ENCODE results near the gene ADAM12.

Gene ADAM12

GRCh38 chr10:126016156-126016805 lies 372.0 kb downstream of the ADAM12 start:
- TF ChIP-seq EZH2 (IDR thresholded peaks at IDR 0.05; ENCODE audit: borderline replicate concordance, low read depth, low read length, severe bottlenecking), result no peak
- no peak for TF ChIP-seq CTCF (IDR thresholded peaks at IDR 0.05; ENCODE audit: borderline replicate concordance, extremely low read depth, low read length, poor library complexity, severe bottlenecking)
- H3K4me1 ChIP-seq (ENCODE audit: insufficient read depth, low read length), result no peaks in the 10 kb centered on the region
- no peaks in the 10 kb centered on the region for H3K79me2 ChIP-seq (ENCODE audit: insufficient read depth, low read length)
- H3K9ac ChIP-seq (ENCODE audit: low read depth, low read length), result no peak overlapping the region
- DNase-seq (no peak), ATAC-seq (ENCODE audit: insufficient read depth, low read depth) (no peak)
- no peaks in the 10 kb centered on the region for H3K36me3 ChIP-seq (ENCODE audit: insufficient read depth, low read length)
- H3K4me2 ChIP-seq (ENCODE audit: insufficient read depth, low read length), result no peak overlapping the region
- H3K9me3 ChIP-seq (ENCODE audit: insufficient read depth, low read length, severe bottlenecking), result no peaks in the 10 kb centered on the region
- H3K27ac ChIP-seq (ENCODE audit: low read length), result no peak overlapping the region
- no peaks in the 10 kb centered on the region for H4K20me1 ChIP-seq (ENCODE audit: insufficient read depth, low read length)
- H2AFZ ChIP-seq (ENCODE audit: low read depth, low read length), result no peak overlapping the region
- no peaks in the 10 kb centered on the region for H3K27me3 ChIP-seq (ENCODE audit: insufficient read depth, low read length, poor library complexity)
- H3K4me3 ChIP-seq (ENCODE audit: low read depth in 1 of 2, low read length in 2 of 2), result no peak overlapping the region

GRCh38 chr10:126015413-126015812 lies 372.9 kb downstream of the ADAM12 start:
- Histone ChIP-seq H3K27me3 (ENCODE audit: insufficient read depth, low read length, poor library complexity) (no peaks in the 10 kb centered on the region), H4K20me1 (ENCODE audit: insufficient read depth, low read length) (no peaks in the 10 kb centered on the region), H3K4me3 (ENCODE audit: low read depth in 1 of 2, low read length in 2 of 2) (no peak overlapping the region), H3K4me2 (ENCODE audit: insufficient read depth, low read length) (no peak overlapping the region), H3K27ac (ENCODE audit: low read length) (no peak overlapping the region), H3K4me1 (ENCODE audit: insufficient read depth, low read length) (no peaks in the 10 kb centered on the region), H2AFZ (ENCODE audit: low read depth, low read length) (no peak overlapping the region), H3K9ac (ENCODE audit: low read depth, low read length) (no peak overlapping the region), H3K36me3 (ENCODE audit: insufficient read depth, low read length) (no peaks in the 10 kb centered on the region), H3K79me2 (ENCODE audit: insufficient read depth, low read length) (no peaks in the 10 kb centered on the region), H3K9me3 (ENCODE audit: insufficient read depth, low read length, severe bottlenecking) (no peaks in the 10 kb centered on the region)
- TF ChIP-seq EZH2 (IDR thresholded peaks at IDR 0.05; ENCODE audit: borderline replicate concordance, low read depth, low read length, severe bottlenecking) (no peak), CTCF (IDR thresholded peaks at IDR 0.05; ENCODE audit: borderline replicate concordance, extremely low read depth, low read length, poor library complexity, severe bottlenecking) (no peak)
- DNase-seq, result no peak
- no peak for ATAC-seq (ENCODE audit: insufficient read depth, low read depth)

GRCh38 chr10:126014309-126014708 lies 374.0 kb downstream of the ADAM12 start:
- Histone ChIP-seq H3K4me3 (ENCODE audit: low read depth in 1 of 2, low read length in 2 of 2) (no peak overlapping the region), H3K4me2 (ENCODE audit: insufficient read depth, low read length) (no peak overlapping the region), H3K9ac (ENCODE audit: low read depth, low read length) (no peak overlapping the region), H3K27ac (ENCODE audit: low read length) (no peak overlapping the region), H3K9me3 (ENCODE audit: insufficient read depth, low read length, severe bottlenecking) (no peaks in the 10 kb centered on the region), H4K20me1 (ENCODE audit: insufficient read depth, low read length) (no peaks in the 10 kb centered on the region), H3K4me1 (ENCODE audit: insufficient read depth, low read length) (no peaks in the 10 kb centered on the region), H3K79me2 (ENCODE audit: insufficient read depth, low read length) (no peaks in the 10 kb centered on the region), H3K27me3 (ENCODE audit: insufficient read depth, low read length, poor library complexity) (peaks cover 4% of the 10 kb centered on the region), H2AFZ (ENCODE audit: low read depth, low read length) (no peak overlapping the region), H3K36me3 (ENCODE audit: insufficient read depth, low read length) (no peaks in the 10 kb centered on the region)
- no peak for ATAC-seq (ENCODE audit: insufficient read depth, low read depth)
- TF ChIP-seq EZH2 (IDR thresholded peaks at IDR 0.05; ENCODE audit: borderline replicate concordance, low read depth, low read length, severe bottlenecking), result no peak
- no peak for TF ChIP-seq CTCF (IDR thresholded peaks at IDR 0.05; ENCODE audit: borderline replicate concordance, extremely low read depth, low read length, poor library complexity, severe bottlenecking)
- no peak for DNase-seq
